ENCODE data around the gene C16orf96.

Gene C16orf96

DNA sequence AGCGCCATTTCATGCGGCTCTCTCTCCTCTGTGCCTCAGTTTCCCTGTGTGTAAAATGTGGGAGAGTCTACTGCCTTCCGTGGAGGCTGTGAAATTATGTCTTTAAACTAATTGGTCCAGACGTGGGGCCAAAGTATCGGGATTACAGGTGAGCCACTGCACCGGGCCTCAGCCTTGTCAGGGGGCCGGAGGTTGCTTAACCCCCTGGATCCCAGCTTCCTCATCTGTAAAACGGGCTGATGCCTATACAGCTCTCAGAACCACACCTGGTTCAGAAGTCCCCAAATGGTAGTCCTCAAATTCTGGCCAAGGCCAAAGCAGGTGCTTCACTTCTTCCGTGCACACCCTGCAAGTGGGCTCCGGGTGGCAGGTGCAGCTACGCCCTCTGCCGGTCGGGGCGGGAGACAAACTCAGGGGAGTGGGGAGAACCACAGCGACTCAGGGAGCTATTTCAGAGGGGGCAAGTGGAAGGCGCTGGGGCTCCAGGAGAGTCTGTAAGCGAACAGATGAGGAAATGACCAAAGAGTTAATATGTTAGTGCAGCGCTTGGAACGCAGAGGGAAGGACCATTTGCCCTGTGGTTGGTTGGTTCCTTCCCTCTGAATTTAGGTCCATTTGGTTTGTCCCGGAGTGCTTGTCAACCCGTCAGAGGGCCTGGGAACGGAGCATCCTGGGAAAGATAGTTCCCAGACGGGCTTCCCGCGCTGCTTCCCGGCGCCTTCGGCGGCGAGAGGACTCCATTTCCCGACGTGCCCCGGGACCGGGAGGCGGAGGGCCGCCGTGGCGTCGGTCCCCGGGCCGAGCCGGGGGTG, 68.1 kb downstream of the C16orf96 start, which contains the start of gene MGRN1:
TSS of gene MGRN1 (plus strand) at position 812 of the 812 bp plus-strand sequence. CDS start 135 bp downstream, outside the sequence.
- DNase-seq (ENCODE audit: low spot score): peak; percentile 96
- Histone ChIP-seq H3K27me3 (ENCODE audit: insufficient read depth, poor library complexity, severe bottlenecking) (no peaks in the 10 kb centered on the region), H3K36me3 (ENCODE audit: low read depth) (peaks cover 11% of the 10 kb centered on the region), H3K4me3 (ENCODE audit: severe bottlenecking) (peak within 1 kb of the TSS; percentile 95), H3K9me3 (ENCODE audit: severe bottlenecking) (no peaks in the 10 kb centered on the region), H3K27ac (ENCODE audit: poor library complexity, severe bottlenecking) (peak within 1 kb of the TSS; percentile 56), H3K4me1 (ENCODE audit: insufficient read depth, poor library complexity, severe bottlenecking) (peaks cover 4% of the 10 kb centered on the region)
- peak; percentile 96 for ATAC-seq (ENCODE audit: low read depth)
- TF ChIP-seq, protein P1, sequence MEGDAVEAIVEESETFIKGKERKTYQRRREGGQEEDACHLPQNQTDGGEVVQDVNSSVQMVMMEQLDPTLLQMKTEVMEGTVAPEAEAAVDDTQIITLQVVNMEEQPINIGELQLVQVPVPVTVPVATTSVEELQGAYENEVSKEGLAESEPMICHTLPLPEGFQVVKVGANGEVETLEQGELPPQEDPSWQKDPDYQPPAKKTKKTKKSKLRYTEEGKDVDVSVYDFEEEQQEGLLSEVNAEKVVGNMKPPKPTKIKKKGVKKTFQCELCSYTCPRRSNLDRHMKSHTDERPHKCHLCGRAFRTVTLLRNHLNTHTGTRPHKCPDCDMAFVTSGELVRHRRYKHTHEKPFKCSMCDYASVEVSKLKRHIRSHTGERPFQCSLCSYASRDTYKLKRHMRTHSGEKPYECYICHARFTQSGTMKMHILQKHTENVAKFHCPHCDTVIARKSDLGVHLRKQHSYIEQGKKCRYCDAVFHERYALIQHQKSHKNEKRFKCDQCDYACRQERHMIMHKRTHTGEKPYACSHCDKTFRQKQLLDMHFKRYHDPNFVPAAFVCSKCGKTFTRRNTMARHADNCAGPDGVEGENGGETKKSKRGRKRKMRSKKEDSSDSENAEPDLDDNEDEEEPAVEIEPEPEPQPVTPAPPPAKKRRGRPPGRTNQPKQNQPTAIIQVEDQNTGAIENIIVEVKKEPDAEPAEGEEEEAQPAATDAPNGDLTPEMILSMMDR (IDR thresholded peaks at IDR 0.05; ENCODE audit: poor library complexity, severe bottlenecking): peak; percentile 98

DNA sequence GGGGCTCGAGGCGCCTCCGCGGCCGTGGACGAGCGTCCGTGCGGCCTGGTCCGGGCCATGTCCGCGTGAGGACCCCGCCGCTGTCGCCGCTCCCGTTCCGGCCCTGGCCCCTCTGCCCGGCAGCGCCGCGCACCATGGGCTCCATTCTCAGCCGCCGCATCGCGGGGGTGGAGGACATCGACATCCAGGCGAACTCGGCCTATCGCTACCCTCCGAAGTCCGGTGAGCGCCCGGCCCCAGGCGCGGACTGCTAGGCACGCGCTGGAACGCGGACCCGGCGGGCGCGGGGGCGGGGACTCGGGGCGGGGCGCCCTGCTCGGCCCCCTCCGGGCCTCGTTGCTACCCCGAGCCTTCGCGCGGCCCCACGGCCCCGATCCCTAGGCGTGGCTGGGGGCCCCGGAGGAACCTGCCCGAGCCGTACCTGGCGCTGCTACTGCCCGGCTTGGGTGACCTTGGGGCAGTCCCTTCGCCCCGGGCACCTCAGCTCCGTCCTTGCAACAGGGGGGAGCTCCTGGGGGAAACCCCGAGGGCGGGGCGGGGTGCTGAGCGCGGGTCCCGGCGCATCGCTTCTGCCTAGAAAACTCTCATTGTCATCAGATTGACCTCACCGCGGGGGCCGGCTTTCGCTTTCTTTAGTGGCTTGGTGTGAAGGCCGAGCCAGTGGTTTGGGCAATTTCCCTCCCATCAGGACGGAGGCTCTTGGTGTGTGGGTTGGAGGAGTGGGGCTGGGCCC, 68.9 kb downstream of the C16orf96 start:
- Histone ChIP-seq H3K36me3 (ENCODE audit: low read depth) (peaks cover 11% of the 10 kb centered on the region), H3K9me3 (ENCODE audit: severe bottlenecking) (no peaks in the 10 kb centered on the region), H3K27me3 (ENCODE audit: insufficient read depth, poor library complexity, severe bottlenecking) (no peaks in the 10 kb centered on the region), H3K4me1 (ENCODE audit: insufficient read depth, poor library complexity, severe bottlenecking) (peaks cover 3% of the 10 kb centered on the region), H3K4me3 (ENCODE audit: severe bottlenecking) (peak overlapping the region; percentile 95), H3K27ac (ENCODE audit: poor library complexity, severe bottlenecking) (peak overlapping the region; percentile 56)
- TF ChIP-seq, protein P1 (IDR thresholded peaks at IDR 0.05; ENCODE audit: poor library complexity, severe bottlenecking): no peak
- peak; percentile 41 for ATAC-seq (ENCODE audit: low read depth)
- no peak for DNase-seq (ENCODE audit: low spot score)

DNA sequence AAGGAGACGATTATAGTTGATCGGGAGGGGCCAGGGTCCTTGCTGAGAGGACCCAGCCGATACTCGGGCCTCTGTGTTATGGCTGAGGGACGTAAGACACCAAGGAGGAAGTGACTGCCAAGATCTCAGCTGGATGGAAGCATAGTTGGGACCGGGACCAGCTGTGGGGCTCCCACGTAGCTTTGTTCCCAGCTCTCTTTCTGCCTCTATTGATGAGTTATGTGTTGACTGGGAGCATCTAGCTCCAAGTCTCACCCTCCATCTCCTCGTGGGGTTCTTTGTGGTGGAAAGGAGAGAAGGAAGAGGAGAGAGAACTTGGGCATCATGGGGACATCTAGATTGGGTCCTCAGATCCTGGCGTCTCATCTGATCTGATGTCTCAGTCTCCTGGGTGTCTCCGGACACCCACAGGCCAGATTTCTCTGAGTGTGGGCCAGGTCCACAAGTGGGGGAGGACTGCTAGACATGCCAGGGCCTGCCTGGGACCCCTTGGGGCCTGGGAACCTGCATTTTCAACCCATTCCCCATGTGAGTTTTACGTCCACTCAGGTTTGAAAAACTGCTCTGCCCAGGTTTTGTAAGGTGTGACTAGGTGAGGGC, 69.5 kb downstream of the C16orf96 start:
- ATAC-seq (ENCODE audit: low read depth) (no peak; the same call in 1 of the 3 replicates), DNase-seq (ENCODE audit: low spot score) (no peak)
- peak overlapping the region; percentile 95 for H3K4me3 ChIP-seq (ENCODE audit: severe bottlenecking)
- TF ChIP-seq, protein P1 (IDR thresholded peaks at IDR 0.05; ENCODE audit: poor library complexity, severe bottlenecking): no peak
- no peaks in the 10 kb centered on the region for H3K27me3 ChIP-seq (ENCODE audit: insufficient read depth, poor library complexity, severe bottlenecking)
- H3K9me3 ChIP-seq (ENCODE audit: severe bottlenecking): no peaks in the 10 kb centered on the region
- peak overlapping the region; percentile 56 for H3K27ac ChIP-seq (ENCODE audit: poor library complexity, severe bottlenecking)
- peaks cover 11% of the 10 kb centered on the region for H3K36me3 ChIP-seq (ENCODE audit: low read depth)
- peaks cover 3% of the 10 kb centered on the region for H3K4me1 ChIP-seq (ENCODE audit: insufficient read depth, poor library complexity, severe bottlenecking)

GRCh38 chr16:4626396-4626795, 70.3 kb downstream of the C16orf96 start:
- Histone ChIP-seq H3K4me1 (ENCODE audit: insufficient read depth, poor library complexity, severe bottlenecking) (peaks cover 3% of the 10 kb centered on the region), H3K4me3 (ENCODE audit: severe bottlenecking) (no peak overlapping the region), H3K27me3 (ENCODE audit: insufficient read depth, poor library complexity, severe bottlenecking) (no peaks in the 10 kb centered on the region), H3K27ac (ENCODE audit: poor library complexity, severe bottlenecking) (peak overlapping the region; percentile 56), H3K9me3 (ENCODE audit: severe bottlenecking) (no peaks in the 10 kb centered on the region), H3K36me3 (ENCODE audit: low read depth) (peaks cover 14% of the 10 kb centered on the region)
- TF ChIP-seq, protein P1 (IDR thresholded peaks at IDR 0.05; ENCODE audit: poor library complexity, severe bottlenecking): no peak
- no peak for ATAC-seq (ENCODE audit: low read depth)
- no peak for DNase-seq (ENCODE audit: low spot score)
